HG03045 (cell line): ENCODE results near the gene LORICRIN.
A peak's percentile ranks its signal among the peaks of the same experiment; 100 is the strongest.

Experiments
- ATAC-seq: cut with Tn5 transposase; IDR thresholded peaks from one replicate; pipeline ENCODE4 v1.9.1; 2021; ENCODE audit warnings: mild to moderate bottlenecking, moderate library complexity; ENCODE audit not compliant: unreplicated experiment

The LORICRIN gene

DNA sequence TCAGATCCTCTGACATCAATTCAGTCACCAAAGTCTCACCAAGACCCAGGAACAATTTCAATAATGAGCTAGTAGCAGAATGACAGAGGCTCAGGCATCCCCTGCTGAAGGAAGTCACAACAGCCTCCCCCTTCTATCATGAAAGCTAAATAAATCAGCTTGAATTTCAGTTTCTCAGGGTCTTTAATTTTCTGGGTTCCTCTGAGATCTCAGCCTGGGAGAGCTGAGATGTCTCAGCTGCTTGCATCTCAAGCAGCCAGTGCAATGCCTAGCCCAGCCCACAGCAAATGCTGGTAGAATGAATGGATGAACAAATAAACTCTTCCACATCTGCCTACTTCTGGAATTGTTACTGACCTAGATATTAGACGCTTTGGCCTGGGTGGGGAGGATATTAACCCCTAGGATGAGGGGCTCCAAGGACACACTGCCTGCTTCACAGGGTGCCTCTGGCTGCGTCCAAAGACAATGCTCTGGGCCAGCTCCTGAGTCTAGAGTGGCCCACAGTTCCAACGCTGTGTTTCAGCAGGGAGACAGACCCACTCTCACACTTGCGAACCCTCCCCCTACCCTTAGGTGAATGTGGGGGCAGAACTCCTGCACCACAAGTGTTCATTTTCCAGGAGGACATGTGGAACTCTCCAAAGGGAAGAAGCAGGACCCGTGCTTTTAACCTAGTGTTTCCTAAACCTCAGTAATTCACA is 11.2 kb upstream of the LORICRIN start:
- ATAC-seq = no peak

- ATAC-seq = no peak
These were observed 9.3 kb upstream of the LORICRIN start for GRCh38 chr1:153250166-153250565.

- ATAC-seq = no peak
These were observed 8.4 kb upstream of the LORICRIN start for GRCh38 chr1:153251087-153251486.

- ATAC-seq = no peak
These were observed 7.9 kb upstream of the LORICRIN start for GRCh38 chr1:153251562-153251961.

DNA sequence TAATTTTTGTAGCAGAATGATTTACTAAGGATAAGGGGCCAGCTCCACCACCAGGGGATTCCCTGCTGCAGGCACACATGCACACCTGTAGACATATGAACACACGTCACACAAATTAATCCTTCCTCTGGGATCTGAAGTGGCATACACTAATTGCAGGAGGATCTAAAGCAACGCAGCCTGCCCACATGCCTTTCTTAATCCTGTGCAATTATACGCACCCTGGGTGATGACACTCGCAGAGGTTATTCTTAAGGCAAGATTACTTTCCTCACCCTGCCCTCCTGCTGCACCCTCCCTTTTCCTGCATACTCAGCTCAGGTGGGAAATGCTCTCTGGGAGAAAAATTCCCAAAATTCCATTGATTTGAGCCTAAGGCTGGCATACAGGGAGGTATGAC is 7.5 kb upstream of the LORICRIN start:
- ATAC-seq = no peak

- ATAC-seq = no peak
These were observed 6.4 kb upstream of the LORICRIN start for GRCh38 chr1:153253076-153253475.

- peak; percentile 59 for ATAC-seq
These were observed 5.8 kb upstream of the LORICRIN start for GRCh38 chr1:153253693-153254092.

DNA sequence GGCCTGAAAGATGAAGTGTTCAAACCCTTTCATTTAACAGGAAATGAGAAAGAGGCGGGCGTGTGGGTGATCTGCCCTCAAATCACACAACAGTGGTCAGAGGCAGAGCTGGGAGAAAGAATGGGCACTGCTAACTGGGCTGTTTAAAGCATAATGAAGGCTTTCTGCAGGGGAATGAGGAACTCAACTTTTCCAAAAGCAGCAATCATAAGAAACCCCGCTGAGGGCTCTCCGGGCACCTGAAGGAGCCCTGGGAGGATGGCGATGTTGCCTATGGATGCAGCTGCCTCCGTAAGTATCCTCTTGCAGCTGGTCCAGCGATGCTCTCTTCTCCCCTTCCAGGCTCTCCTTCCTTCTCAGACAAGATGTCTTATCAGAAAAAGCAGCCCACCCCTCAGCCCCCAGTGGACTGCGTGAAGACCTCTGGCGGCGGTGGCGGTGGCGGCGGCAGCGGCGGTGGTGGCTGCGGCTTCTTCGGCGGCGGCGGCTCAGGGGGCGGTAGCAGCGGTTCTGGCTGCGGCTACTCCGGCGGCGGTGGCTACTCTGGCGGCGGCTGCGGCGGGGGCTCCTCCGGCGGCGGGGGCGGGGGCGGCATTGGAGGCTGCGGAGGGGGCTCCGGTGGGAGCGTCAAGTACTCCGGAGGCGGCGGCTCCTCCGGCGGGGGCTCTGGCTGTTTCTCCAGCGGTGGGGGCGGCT is 1.2 kb downstream of the LORICRIN start:
- no peak for ATAC-seq

GRCh38 chr1:153261281-153262069 is 2.0 kb downstream of the LORICRIN start:
- ATAC-seq = no peak

GRCh38 chr1:153262070-153262366 is 2.5 kb downstream of the LORICRIN start:
- no peak for ATAC-seq

DNA sequence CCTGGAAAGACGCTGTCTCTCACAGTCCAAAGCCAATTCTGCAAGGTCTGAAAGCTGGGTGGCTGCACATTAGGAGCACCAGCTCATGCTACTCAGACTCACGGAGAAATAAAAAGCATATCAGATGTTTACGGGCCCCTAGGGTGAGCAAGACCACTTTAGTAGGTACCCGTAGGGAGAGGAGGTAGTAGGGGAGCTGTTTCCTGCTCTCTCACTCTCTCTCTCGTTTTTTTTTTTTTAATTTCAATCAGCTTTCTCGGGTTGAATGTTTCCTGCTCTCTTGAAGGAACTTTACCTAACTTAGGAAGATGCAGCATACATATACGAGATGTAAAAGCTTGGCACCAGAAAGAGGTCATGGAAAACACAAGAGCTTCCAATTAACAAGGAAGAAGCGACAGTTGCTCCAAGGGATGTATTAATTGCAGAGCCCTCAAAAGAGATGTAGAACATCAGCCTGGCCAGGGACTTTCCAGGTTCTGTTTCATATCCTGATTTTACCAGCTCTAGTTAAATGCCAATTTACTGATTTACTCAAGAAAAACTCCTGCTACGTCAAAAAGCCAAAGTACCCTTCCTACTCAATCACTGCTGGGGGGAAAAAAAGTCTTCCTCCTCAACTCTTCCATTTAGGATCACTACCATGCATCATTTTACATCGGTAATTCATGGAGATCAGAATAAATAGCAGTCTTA is 3.1 kb downstream of the LORICRIN start:
- no peak for ATAC-seq

GRCh38 chr1:153265457-153265856 is 6.0 kb downstream of the LORICRIN start:
- ATAC-seq = no peak

- no peak for ATAC-seq
These were observed 12.2 kb downstream of the LORICRIN start for GRCh38 chr1:153271711-153272110.

GRCh38 chr1:153272186-153272585 is 12.7 kb downstream of the LORICRIN start:
- no peak for ATAC-seq

GRCh38 chr1:153277852-153278251 is 18.4 kb downstream of the LORICRIN start:
- peak; percentile 76 for ATAC-seq

DNA sequence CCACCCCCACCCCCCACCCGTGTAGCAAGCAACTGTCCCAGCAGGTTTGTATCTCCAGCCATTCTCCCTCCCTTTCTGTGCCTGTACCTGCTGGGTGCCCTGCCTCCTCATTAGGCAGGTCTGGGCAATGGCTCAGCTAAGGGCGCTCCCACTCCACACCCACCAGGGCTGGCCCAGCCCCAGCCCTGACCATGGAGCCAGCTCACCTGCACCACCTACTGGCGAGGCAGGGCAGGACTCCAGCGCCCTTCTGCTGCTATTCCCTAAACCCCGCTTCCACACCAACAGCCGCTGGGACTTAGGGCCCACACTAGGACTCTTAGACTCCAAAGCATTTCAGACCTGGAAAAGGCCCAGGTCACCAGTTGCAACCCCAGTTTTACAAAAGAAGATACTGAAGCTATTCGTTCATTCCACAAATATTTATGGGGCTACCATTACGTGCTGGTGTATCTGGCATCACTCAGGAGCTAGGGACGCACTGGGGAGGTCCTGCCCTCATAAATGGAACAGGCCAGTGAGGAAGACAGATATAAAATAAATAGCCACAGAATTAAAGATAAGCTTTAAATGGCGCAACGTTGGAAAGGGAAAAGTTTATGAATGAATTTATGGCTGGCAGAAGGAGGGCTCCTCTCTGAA is 29.3 kb downstream of the LORICRIN start:
- ATAC-seq = no peak

DNA sequence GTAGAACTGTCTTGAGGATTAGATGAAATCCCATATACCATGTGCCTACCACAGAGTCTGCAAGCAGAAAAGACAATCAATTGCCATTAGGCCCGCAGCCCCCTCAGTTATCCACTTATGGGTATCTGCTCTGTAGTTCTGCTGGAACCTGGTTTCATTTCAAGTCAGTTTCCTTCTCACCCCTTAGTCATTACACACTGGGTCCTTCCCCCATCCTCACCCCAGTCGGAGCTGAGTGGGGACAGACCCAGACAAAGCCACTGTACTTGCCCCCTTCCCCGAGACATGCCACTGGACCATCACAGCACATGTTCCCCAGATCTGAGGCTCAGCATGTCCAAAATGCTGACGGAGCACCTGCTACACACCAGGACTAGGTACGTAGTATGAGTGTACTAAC is 32.0 kb downstream of the LORICRIN start:
- no peak for ATAC-seq

GRCh38 chr1:153292185-153292584 is 32.7 kb downstream of the LORICRIN start:
- no peak for ATAC-seq

GRCh38 chr1:153292740-153293479 is 33.4 kb downstream of the LORICRIN start:
- ATAC-seq = no peak

DNA sequence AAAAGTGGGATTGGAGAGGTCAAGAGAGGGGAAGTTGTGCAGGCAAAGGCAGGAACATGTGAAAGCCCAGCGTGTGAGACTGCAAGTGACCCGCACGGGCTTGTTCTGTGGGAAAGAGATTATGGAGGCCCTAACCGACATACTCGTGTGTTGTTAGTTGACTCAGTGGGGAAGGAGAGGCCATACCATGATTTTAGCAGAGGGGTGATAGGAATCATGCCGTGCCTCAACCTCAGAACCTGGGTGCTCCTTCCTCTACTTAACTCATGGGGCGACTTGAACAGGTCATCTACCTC is 33.9 kb downstream of the LORICRIN start:
- ATAC-seq = no peak
